ENCODE results near the gene SLC6A4. TPM values are rescaled to one million over a fixed set of nuclear protein-coding genes. Genes with fewer than 3 reads are reported as not detected.

The SLC6A4 gene
- total and polyA plus RNA-seq, 4 donors = 0.05 to 0.70 TPM; not detected in 2

DNA sequence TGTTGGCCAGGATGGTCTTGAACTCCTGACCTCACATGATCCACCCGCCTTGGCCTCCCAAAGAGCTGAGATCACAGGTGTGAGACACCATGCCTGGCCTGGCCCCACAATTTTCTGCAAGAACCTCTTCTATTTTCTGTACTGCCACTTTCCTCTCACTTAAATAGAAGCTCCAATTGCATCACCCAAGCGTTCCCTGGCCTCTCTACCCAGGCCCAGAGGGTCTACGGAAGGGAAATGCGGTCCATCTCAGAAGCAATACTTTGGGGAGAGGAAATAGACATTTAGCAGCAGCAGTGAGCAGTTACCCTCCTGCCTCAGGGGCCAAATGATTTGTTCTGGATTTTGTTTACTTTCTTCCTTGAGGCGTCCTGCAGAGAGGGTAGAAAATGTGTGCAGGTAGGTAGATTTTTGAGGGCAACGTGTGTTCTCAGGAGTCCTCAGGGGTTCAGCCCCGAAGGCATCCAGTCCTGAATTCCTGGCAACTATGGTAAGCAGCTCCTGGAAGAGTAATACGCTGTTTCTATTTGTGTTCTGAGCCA, 11.0 kb downstream of the SLC6A4 start:
- H3K36me3 ChIP-seq (ENCODE audit: control insufficient read depth in 4 of 4, insufficient read depth in 3 of 4, low read depth in 1 of 4, low read length in 3 of 4) = no peaks in the 10 kb centered on the region
- no peak overlapping the region for H3K9ac ChIP-seq (ENCODE audit: low read depth in 1 of 2, low read length in 2 of 2)
- H3K4me3 ChIP-seq (ENCODE audit: low read depth in 1 of 3, low read length in 3 of 3) = no peak overlapping the region
- DNase-seq (ENCODE audit: low spot score) = no peak
- no peaks in the 10 kb centered on the region for H3K27me3 ChIP-seq (ENCODE audit: control insufficient read depth in 4 of 4, insufficient read depth in 4 of 4, low read length in 3 of 4)
- TF ChIP-seq TAF1 (conservative IDR thresholded peaks at IDR 0.05) = no peak
- TF ChIP-seq YY1 (IDR thresholded peaks at IDR 0.05) = no peak
- TF ChIP-seq HNF4G (IDR thresholded peaks at IDR 0.05) = no peak
- no peak for TF ChIP-seq GABPA (IDR thresholded peaks at IDR 0.05 in 1 of 2, conservative IDR thresholded peaks at IDR 0.05 in 1 of 2)
- TF ChIP-seq FOXA1 (IDR thresholded peaks at IDR 0.05) = no peak
- TF ChIP-seq HNF4A (conservative IDR thresholded peaks at IDR 0.05) = no peak
- TF ChIP-seq RAD21 (IDR thresholded peaks at IDR 0.05) = no peak
- TF ChIP-seq, protein P1, sequence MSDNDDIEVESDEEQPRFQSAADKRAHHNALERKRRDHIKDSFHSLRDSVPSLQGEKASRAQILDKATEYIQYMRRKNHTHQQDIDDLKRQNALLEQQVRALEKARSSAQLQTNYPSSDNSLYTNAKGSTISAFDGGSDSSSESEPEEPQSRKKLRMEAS (IDR thresholded peaks at IDR 0.05) = no peak
- TF ChIP-seq NR2F2 (IDR thresholded peaks at IDR 0.05) = no peak
- TF ChIP-seq, protein P2, sequence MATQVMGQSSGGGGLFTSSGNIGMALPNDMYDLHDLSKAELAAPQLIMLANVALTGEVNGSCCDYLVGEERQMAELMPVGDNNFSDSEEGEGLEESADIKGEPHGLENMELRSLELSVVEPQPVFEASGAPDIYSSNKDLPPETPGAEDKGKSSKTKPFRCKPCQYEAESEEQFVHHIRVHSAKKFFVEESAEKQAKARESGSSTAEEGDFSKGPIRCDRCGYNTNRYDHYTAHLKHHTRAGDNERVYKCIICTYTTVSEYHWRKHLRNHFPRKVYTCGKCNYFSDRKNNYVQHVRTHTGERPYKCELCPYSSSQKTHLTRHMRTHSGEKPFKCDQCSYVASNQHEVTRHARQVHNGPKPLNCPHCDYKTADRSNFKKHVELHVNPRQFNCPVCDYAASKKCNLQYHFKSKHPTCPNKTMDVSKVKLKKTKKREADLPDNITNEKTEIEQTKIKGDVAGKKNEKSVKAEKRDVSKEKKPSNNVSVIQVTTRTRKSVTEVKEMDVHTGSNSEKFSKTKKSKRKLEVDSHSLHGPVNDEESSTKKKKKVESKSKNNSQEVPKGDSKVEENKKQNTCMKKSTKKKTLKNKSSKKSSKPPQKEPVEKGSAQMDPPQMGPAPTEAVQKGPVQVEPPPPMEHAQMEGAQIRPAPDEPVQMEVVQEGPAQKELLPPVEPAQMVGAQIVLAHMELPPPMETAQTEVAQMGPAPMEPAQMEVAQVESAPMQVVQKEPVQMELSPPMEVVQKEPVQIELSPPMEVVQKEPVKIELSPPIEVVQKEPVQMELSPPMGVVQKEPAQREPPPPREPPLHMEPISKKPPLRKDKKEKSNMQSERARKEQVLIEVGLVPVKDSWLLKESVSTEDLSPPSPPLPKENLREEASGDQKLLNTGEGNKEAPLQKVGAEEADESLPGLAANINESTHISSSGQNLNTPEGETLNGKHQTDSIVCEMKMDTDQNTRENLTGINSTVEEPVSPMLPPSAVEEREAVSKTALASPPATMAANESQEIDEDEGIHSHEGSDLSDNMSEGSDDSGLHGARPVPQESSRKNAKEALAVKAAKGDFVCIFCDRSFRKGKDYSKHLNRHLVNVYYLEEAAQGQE (IDR thresholded peaks at IDR 0.05) = no peak
- no peak for TF ChIP-seq SP1 (IDR thresholded peaks at IDR 0.05)
- TF ChIP-seq, protein P3, sequence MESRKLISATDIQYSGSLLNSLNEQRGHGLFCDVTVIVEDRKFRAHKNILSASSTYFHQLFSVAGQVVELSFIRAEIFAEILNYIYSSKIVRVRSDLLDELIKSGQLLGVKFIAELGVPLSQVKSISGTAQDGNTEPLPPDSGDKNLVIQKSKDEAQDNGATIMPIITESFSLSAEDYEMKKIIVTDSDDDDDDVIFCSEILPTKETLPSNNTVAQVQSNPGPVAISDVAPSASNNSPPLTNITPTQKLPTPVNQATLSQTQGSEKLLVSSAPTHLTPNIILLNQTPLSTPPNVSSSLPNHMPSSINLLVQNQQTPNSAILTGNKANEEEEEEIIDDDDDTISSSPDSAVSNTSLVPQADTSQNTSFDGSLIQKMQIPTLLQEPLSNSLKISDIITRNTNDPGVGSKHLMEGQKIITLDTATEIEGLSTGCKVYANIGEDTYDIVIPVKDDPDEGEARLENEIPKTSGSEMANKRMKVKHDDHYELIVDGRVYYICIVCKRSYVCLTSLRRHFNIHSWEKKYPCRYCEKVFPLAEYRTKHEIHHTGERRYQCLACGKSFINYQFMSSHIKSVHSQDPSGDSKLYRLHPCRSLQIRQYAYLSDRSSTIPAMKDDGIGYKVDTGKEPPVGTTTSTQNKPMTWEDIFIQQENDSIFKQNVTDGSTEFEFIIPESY (IDR thresholded peaks at IDR 0.05) = no peak
- TF ChIP-seq RXRA (IDR thresholded peaks at IDR 0.05) = no peak
- TF ChIP-seq, protein P4, sequence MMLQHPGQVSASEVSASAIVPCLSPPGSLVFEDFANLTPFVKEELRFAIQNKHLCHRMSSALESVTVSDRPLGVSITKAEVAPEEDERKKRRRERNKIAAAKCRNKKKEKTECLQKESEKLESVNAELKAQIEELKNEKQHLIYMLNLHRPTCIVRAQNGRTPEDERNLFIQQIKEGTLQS (IDR thresholded peaks at IDR 0.05) = no peak
- no peak for TF ChIP-seq EGR1 (IDR thresholded peaks at IDR 0.05; ENCODE audit: low read depth in 2 of 2)
- TF ChIP-seq JUND (IDR thresholded peaks at IDR 0.05) = no peak
- WGBS = 88% methylated on average over 8 of the region's 8 CpGs
- H3K27ac ChIP-seq (ENCODE audit: low read depth in 1 of 2, low read length in 2 of 2) = no peak overlapping the region
- peaks cover 2 to 7% (median 7%) of the 10 kb centered on the region in 4 donors for H3K4me1 ChIP-seq (ENCODE audit: control insufficient read depth in 4 of 4, insufficient read depth in 4 of 4, low read length in 3 of 4)
- H3K9me3 ChIP-seq (ENCODE audit: control insufficient read depth in 4 of 4, low read length in 3 of 4) = no peaks in the 10 kb centered on the region

DNA sequence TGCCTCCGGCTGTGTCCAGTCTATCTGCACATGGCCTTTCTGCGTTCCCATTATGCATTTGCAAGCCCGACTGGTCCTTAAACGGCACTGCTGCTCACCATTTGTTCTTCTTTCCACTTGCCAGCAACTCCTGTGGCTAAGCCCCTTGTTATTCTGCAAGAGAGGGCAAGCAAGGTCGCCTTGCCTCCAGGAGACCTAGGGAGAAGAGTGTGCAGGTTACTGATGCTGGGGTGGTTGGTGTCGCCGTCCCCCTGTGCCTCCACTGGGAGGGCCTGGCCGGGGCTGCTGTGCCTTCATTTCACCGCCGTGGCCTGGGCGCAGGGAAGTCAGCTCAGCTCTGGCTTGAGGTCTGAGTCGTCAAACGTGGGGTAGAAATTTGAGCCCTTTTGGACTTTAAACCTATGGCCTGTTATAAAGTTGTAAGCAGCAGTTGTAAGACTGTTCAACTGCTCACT, 12.7 kb downstream of the SLC6A4 start:
- 80% methylated on average over 13 of the region's 13 CpGs for WGBS
- no peak for DNase-seq (ENCODE audit: low spot score)
- TF ChIP-seq SP1 (IDR thresholded peaks at IDR 0.05) (no peak), HNF4G (IDR thresholded peaks at IDR 0.05) (no peak), RXRA (IDR thresholded peaks at IDR 0.05) (no peak), NR2F2 (IDR thresholded peaks at IDR 0.05) (no peak), RAD21 (IDR thresholded peaks at IDR 0.05) (no peak)
- TF ChIP-seq, protein P1 (IDR thresholded peaks at IDR 0.05) = no peak
- H3K27me3 ChIP-seq (ENCODE audit: control insufficient read depth in 4 of 4, insufficient read depth in 4 of 4, low read length in 3 of 4) = no peaks in the 10 kb centered on the region
- no peak overlapping the region for H3K27ac ChIP-seq (ENCODE audit: low read depth in 1 of 2, low read length in 2 of 2)
- H3K9ac ChIP-seq (ENCODE audit: low read depth in 1 of 2, low read length in 2 of 2) = no peak overlapping the region
- no peaks in the 10 kb centered on the region for H3K36me3 ChIP-seq (ENCODE audit: control insufficient read depth in 4 of 4, insufficient read depth in 3 of 4, low read depth in 1 of 4, low read length in 3 of 4)
- no peak overlapping the region for H3K4me3 ChIP-seq (ENCODE audit: low read depth in 1 of 3, low read length in 3 of 3)
- H3K4me1 ChIP-seq (ENCODE audit: control insufficient read depth in 4 of 4, insufficient read depth in 4 of 4, low read length in 3 of 4) = peaks cover 3 to 13% (median 11%) of the 10 kb centered on the region in 4 donors
- H3K9me3 ChIP-seq (ENCODE audit: control insufficient read depth in 4 of 4, low read length in 3 of 4) = no peaks in the 10 kb centered on the region

Data from liver (tissue), 9 donors.